Measurements from ENCODE around the gene PDZD2. TPM values are rescaled to one million over a fixed set of nuclear protein-coding genes. Genes with fewer than 3 reads are reported as not detected.

The PDZD2 gene
- total RNA-seq, 1 experiment from 2014 or later = 2.2 TPM

DNA sequence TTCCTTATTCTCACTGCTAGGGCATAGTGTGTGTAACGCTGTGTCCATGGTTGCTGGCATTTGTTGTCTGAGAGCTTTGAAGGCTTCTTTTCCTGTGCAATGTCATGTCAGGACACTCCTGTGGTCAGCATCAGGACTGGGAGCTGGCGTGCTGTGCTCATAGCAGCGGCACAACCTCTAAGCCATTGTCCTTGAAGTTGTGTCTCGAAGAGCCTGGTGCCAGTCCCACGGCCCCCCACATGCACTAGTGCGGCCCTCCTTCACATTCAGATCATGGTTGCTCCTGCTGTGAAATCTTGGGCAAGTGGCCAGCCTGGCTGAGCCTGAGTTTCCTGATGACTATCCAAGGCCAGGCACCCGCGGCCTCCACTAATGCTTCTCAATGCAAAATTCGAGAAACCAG is 32.4 kb downstream of the PDZD2 start:
- H3K9me3 ChIP-seq (ENCODE audit: low read depth, low read length, poor library complexity, severe bottlenecking) = no peaks in the 10 kb centered on the region
- BruUV-seq (replicated peaks) = no TSS peak
- H3K4me1 ChIP-seq (ENCODE audit: insufficient read depth, low read length, poor library complexity, severe bottlenecking) = no peaks in the 10 kb centered on the region
- H3K27ac ChIP-seq (ENCODE audit: low read depth, low read length, poor library complexity, severe bottlenecking) = no peak overlapping the region
- no peaks in the 10 kb centered on the region for H3K27me3 ChIP-seq (replicated peaks; ENCODE audit: insufficient read depth, low read depth, low read length, poor library complexity)
- intact Hi-C loops (cut with micrococcal nuclease; ENCODE audit: unreplicated experiment) = no loop called here
- ChIA-PET POLR2A (ENCODE audit: low non-redundant PET) (no interaction called here), CTCF (interaction anchor here (0.6 kb wide), 1 partner anchor 487 kb away, joined by 3 read pairs; no protein-coding TSS in a partner anchor)
- TF ChIP-seq EZH2 (IDR thresholded peaks at IDR 0.05; ENCODE audit: borderline replicate concordance, low read depth, low read length, poor library complexity, severe bottlenecking) = no peak
- TF ChIP-seq, protein P1, sequence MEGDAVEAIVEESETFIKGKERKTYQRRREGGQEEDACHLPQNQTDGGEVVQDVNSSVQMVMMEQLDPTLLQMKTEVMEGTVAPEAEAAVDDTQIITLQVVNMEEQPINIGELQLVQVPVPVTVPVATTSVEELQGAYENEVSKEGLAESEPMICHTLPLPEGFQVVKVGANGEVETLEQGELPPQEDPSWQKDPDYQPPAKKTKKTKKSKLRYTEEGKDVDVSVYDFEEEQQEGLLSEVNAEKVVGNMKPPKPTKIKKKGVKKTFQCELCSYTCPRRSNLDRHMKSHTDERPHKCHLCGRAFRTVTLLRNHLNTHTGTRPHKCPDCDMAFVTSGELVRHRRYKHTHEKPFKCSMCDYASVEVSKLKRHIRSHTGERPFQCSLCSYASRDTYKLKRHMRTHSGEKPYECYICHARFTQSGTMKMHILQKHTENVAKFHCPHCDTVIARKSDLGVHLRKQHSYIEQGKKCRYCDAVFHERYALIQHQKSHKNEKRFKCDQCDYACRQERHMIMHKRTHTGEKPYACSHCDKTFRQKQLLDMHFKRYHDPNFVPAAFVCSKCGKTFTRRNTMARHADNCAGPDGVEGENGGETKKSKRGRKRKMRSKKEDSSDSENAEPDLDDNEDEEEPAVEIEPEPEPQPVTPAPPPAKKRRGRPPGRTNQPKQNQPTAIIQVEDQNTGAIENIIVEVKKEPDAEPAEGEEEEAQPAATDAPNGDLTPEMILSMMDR (conservative IDR thresholded peaks at IDR 0.05; ENCODE audit: low read depth, low read length) = no peak
- DNase-seq (ENCODE audit: low spot score) = no peak
- H3K4me3 ChIP-seq (ENCODE audit: low read depth, low read length, poor library complexity, severe bottlenecking) = no peak overlapping the region
- H3K36me3 ChIP-seq (ENCODE audit: insufficient read depth, low read length, poor library complexity, severe bottlenecking) = no peaks in the 10 kb centered on the region

DNA sequence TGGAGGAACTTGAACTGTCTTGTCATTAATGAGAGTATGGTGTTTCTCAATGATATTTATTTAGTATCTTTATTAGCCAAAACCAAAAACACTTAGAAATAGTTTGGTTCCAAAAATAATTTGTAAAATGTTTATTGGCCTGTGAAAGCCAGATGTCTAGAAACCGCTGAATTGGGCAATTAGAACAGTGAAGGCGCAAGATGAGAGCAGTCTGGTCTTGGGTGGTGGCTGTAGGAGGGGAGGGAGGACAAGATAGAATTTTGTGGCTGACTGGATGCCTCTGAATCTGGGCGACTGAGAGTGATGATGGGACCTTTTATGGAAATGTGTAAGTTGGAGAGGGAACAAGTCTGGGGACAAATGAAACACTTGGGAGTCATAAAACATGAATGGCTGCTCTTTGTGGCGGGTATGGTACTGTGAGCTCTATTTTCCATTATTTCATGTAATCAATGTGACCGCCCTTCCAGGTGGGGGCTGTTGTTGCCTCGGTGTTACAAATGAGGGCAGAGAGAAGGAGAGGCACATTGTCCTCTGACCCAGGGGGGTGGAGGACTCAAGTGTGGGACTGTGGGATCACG is 35.5 kb downstream of the PDZD2 start:
- H3K27me3 ChIP-seq (replicated peaks; ENCODE audit: insufficient read depth, low read depth, low read length, poor library complexity) = no peaks in the 10 kb centered on the region
- CTCF ChIA-PET = no interaction called here
- BruUV-seq (replicated peaks) = no TSS peak
- DNase-seq (ENCODE audit: low spot score) = no peak
- no peaks in the 10 kb centered on the region for H3K4me1 ChIP-seq (ENCODE audit: insufficient read depth, low read length, poor library complexity, severe bottlenecking)
- no peaks in the 10 kb centered on the region for H3K36me3 ChIP-seq (ENCODE audit: insufficient read depth, low read length, poor library complexity, severe bottlenecking)
- H3K4me3 ChIP-seq (ENCODE audit: low read depth, low read length, poor library complexity, severe bottlenecking) = no peak overlapping the region
- H3K9me3 ChIP-seq (ENCODE audit: low read depth, low read length, poor library complexity, severe bottlenecking) = no peaks in the 10 kb centered on the region
- TF ChIP-seq, protein P1 (conservative IDR thresholded peaks at IDR 0.05; ENCODE audit: low read depth, low read length) = no peak
- TF ChIP-seq EZH2 (IDR thresholded peaks at IDR 0.05; ENCODE audit: borderline replicate concordance, low read depth, low read length, poor library complexity, severe bottlenecking) = no peak
- no peak overlapping the region for H3K27ac ChIP-seq (ENCODE audit: low read depth, low read length, poor library complexity, severe bottlenecking)
- intact Hi-C loops (cut with micrococcal nuclease; ENCODE audit: unreplicated experiment) = no loop called here
- POLR2A ChIA-PET (ENCODE audit: low non-redundant PET) = interaction anchor here (0.6 kb wide), 1 partner anchor 754 kb away, joined by 4 read pairs; no protein-coding TSS in a partner anchor

DNA sequence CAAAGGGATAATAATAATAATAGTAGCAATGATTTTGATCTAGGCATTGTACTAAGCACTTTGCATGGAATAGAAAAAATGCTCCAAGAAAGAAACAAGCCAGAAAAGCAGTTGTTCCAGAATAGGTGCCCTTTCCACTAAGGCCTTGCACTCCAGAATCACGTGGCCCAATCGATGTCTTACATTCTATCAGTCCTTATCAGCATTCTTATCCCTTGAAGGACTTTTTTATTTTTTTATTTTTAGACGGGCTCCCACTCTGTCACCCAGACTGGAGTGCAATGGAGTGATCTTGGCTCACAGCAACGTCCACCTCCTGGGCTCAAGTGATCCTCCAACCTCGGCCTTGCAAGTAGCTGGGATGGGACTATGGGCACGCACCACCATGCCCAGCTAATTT is 36.5 kb downstream of the PDZD2 start:
- ChIA-PET CTCF (no interaction called here), POLR2A (ENCODE audit: low non-redundant PET) (no interaction called here)
- Histone ChIP-seq H3K9me3 (ENCODE audit: low read depth, low read length, poor library complexity, severe bottlenecking) (no peaks in the 10 kb centered on the region), H3K4me3 (ENCODE audit: low read depth, low read length, poor library complexity, severe bottlenecking) (no peak overlapping the region), H3K4me1 (ENCODE audit: insufficient read depth, low read length, poor library complexity, severe bottlenecking) (no peaks in the 10 kb centered on the region), H3K27ac (ENCODE audit: low read depth, low read length, poor library complexity, severe bottlenecking) (no peak overlapping the region), H3K36me3 (ENCODE audit: insufficient read depth, low read length, poor library complexity, severe bottlenecking) (no peaks in the 10 kb centered on the region), H3K27me3 (replicated peaks; ENCODE audit: insufficient read depth, low read depth, low read length, poor library complexity) (no peaks in the 10 kb centered on the region)
- intact Hi-C loops (cut with micrococcal nuclease; ENCODE audit: unreplicated experiment) = no loop called here
- no TSS peak for BruUV-seq (replicated peaks)
- DNase-seq (ENCODE audit: low spot score) = no peak
- TF ChIP-seq, protein P1 (conservative IDR thresholded peaks at IDR 0.05; ENCODE audit: low read depth, low read length) = no peak
- TF ChIP-seq EZH2 (IDR thresholded peaks at IDR 0.05; ENCODE audit: borderline replicate concordance, low read depth, low read length, poor library complexity, severe bottlenecking) = no peak
